Spinal cord (tissue), 10 donors: Measurements from ENCODE around the gene OOSP4B. TPM values are rescaled to one million over a fixed set of nuclear protein-coding genes. Genes with fewer than 3 reads are reported as not detected.
"Not testable (repeated sequence)": the region's sequence is repeated elsewhere in the genome, so short reads cannot be mapped to it uniquely, and the experiment has no call there.

Source experiments
- DNase-seq, 6 donors: peaks; one replicate each; pipeline versions ENCODE4 v3.0.0 to v3.0.0-alpha.2; 2013 to 2015; ENCODE audit warnings: low spot score in 6 of 6, low read depth in 4 of 6
- H3K27ac ChIP-seq: one replicate; pipeline ENCODE4 v1.5.1; 2013; ENCODE audit warnings: low read depth, low read length, control low read depth
- H3K27me3 ChIP-seq: one replicate; pipeline ENCODE4 v1.6.1; 2013; ENCODE audit warnings: low read length; ENCODE audit not compliant: control insufficient read depth, insufficient read depth
- H3K36me3 ChIP-seq: one replicate; pipeline ENCODE4 v1.6.1; 2013; ENCODE audit warnings: low read length; ENCODE audit not compliant: control insufficient read depth, insufficient read depth
- H3K4me1 ChIP-seq: one replicate; pipeline ENCODE4 v1.6.1; 2013; ENCODE audit warnings: low read length; ENCODE audit not compliant: control insufficient read depth, insufficient read depth
- H3K4me3 ChIP-seq: one replicate; pipeline ENCODE4 v1.5.1; 2013; ENCODE audit warnings: low read depth, low read length, control low read depth
- H3K9me3 ChIP-seq: one replicate; pipeline ENCODE4 v1.6.1; 2013; ENCODE audit warnings: low read length; ENCODE audit not compliant: control insufficient read depth, insufficient read depth
- WGBS: methylation state at CpG from one replicate; pipeline ENCODE4 v1.1.5; 2013; ENCODE audit warnings: missing lambda C conversion rate; ENCODE audit not compliant: insufficient coverage; 5-methylcytosine and 5-hydroxymethylcytosine counted together
- polyA plus RNA-seq, 2 donors: library from polyadenylated mRNA; unstranded; fragments of 120-200 nt; gene quantifications; one replicate each; pipeline ENCODE4 v1.2.1, GENCODE V29; 2013; ENCODE audit not compliant: insufficient read length in 2 of 2
- total RNA-seq, 2 donors: library from RNA; depleted of rRNA in 1 of 2; stranded (reverse); fragments of 120-200 nt in 1 of 2; fragments of >200 nt in 1 of 2; gene quantifications; one replicate each; pipeline versions ENCODE4 v1.2.3 to v1.2.4, GENCODE V29; 2013 to 2014
- donor health status: healthy.

Gene OOSP4B
- total and polyA plus RNA-seq, 4 donors = not detected

GRCh38 chr11:59997800-59998199 lies 19.2 kb upstream of the OOSP4B start:
- Histone ChIP-seq H3K36me3 (no peaks in the 10 kb centered on the region), H3K9me3 (no peaks in the 10 kb centered on the region), H3K4me1 (no peaks in the 10 kb centered on the region), H3K27ac (no peak overlapping the region), H3K4me3 (no peak overlapping the region), H3K27me3 (no peaks in the 10 kb centered on the region)
- 80% methylated on average over 1 of the region's 2 CpGs for WGBS
- DNase-seq = peak in 1 of 6 donors; percentile 15

GRCh38 chr11:59999691-60000090 lies 17.3 kb upstream of the OOSP4B start:
- no peaks in the 10 kb centered on the region for H3K9me3 ChIP-seq
- no peak overlapping the region for H3K27ac ChIP-seq
- peak in 2 of 6 donors; percentile 30 to 75 for DNase-seq
- H3K4me1 ChIP-seq = no peaks in the 10 kb centered on the region
- no peak overlapping the region for H3K4me3 ChIP-seq
- 81% methylated on average over 3 of the region's 4 CpGs for WGBS
- H3K36me3 ChIP-seq = no peaks in the 10 kb centered on the region
- H3K27me3 ChIP-seq = no peaks in the 10 kb centered on the region

GRCh38 chr11:60003729-60004128 lies 13.3 kb upstream of the OOSP4B start:
- H3K36me3 ChIP-seq = no peaks in the 10 kb centered on the region
- H3K9me3 ChIP-seq = no peaks in the 10 kb centered on the region
- no peak overlapping the region for H3K4me3 ChIP-seq
- no peaks in the 10 kb centered on the region for H3K4me1 ChIP-seq
- no peak for DNase-seq
- WGBS = no CpG with 5 or more reads among the region's 2 CpGs
- H3K27ac ChIP-seq = no peak overlapping the region
- no peaks in the 10 kb centered on the region for H3K27me3 ChIP-seq

GRCh38 chr11:60005360-60005759 lies 11.6 kb upstream of the OOSP4B start:
- Histone ChIP-seq H3K4me3 (no peak overlapping the region), H3K9me3 (no peaks in the 10 kb centered on the region), H3K27me3 (no peaks in the 10 kb centered on the region), H3K4me1 (no peaks in the 10 kb centered on the region), H3K36me3 (no peaks in the 10 kb centered on the region), H3K27ac (no peak overlapping the region)
- no peak for DNase-seq
- no CpG with 5 or more reads among the region's 1 CpG for WGBS

GRCh38 chr11:60018058-60018457 lies 1.1 kb downstream of the OOSP4B start:
- H3K4me3 ChIP-seq = no peak overlapping the region
- H3K36me3 ChIP-seq = no peaks in the 10 kb centered on the region
- no peaks in the 10 kb centered on the region for H3K9me3 ChIP-seq
- H3K4me1 ChIP-seq = no peaks in the 10 kb centered on the region
- 39% methylated on average over 2 of the region's 8 CpGs for WGBS
- H3K27ac ChIP-seq = no peak overlapping the region
- no peak for DNase-seq
- no peaks in the 10 kb centered on the region for H3K27me3 ChIP-seq

GRCh38 chr11:60020376-60020775 lies 3.4 kb downstream of the OOSP4B start:
- H3K27me3 ChIP-seq, H3K27ac ChIP-seq, H3K4me1 ChIP-seq, DNase-seq, H3K36me3 ChIP-seq, H3K9me3 ChIP-seq, H3K4me3 ChIP-seq: not testable (repeated sequence)
- WGBS = 96% methylated on average over 27 of the region's 27 CpGs

- Histone ChIP-seq H3K27ac (no peak overlapping the region), H3K4me1 (no peaks in the 10 kb centered on the region), H3K27me3 (no peaks in the 10 kb centered on the region), H3K9me3 (no peaks in the 10 kb centered on the region), H3K4me3 (no peak overlapping the region), H3K36me3 (no peaks in the 10 kb centered on the region)
- no peak for DNase-seq
- WGBS = 83% methylated on average over 1 of the region's 3 CpGs
Observed at GRCh38 chr11:60029015-60029632, 12.1 kb downstream of the OOSP4B start.

- Histone ChIP-seq H3K27me3 (no peaks in the 10 kb centered on the region), H3K27ac (no peak within 1 kb of the TSS), H3K4me1 (no peaks in the 10 kb centered on the region), H3K4me3 (no peak within 1 kb of the TSS), H3K9me3 (no peaks in the 10 kb centered on the region), H3K36me3 (no peaks in the 10 kb centered on the region)
- 92% methylated on average over 6 of the region's 8 CpGs for WGBS
- no peak for DNase-seq
Observed at GRCh38 chr11:60040109-60040508, 23.1 kb downstream of the OOSP4B start, which contains the start of gene OOSP2. Gene OOSP2, plus strand, starts transcription at chr11:60040409. Its CDS starts 51 bp downstream, at chr11:60040460.

- H3K9me3 ChIP-seq, H3K27ac ChIP-seq, H3K27me3 ChIP-seq, DNase-seq, H3K36me3 ChIP-seq, H3K4me3 ChIP-seq, H3K4me1 ChIP-seq: not testable (repeated sequence)
Observed at GRCh38 chr11:60050422-60050821, 33.4 kb downstream of the OOSP4B start.

GRCh38 chr11:60050839-60051238 lies 33.9 kb downstream of the OOSP4B start:
- H3K4me1 ChIP-seq, H3K36me3 ChIP-seq, DNase-seq, H3K27me3 ChIP-seq, H3K9me3 ChIP-seq, H3K27ac ChIP-seq, H3K4me3 ChIP-seq: not testable (repeated sequence)
- WGBS = no CpG with 5 or more reads among the region's 3 CpGs
